ENCODE results near the gene XAF1.

GRCh38 chr17:6768447-6768846 lies 12.6 kb downstream of the XAF1 start:
- TF ChIP-seq EZH2phosphoT487 (IDR thresholded peaks at IDR 0.05; ENCODE audit: low read length), result no peak
- TF ChIP-seq EZH2 (optimal IDR thresholded peaks at IDR 0.05; ENCODE audit: low read depth, low read length), result no peak
- TF ChIP-seq CTCF (IDR thresholded peaks at IDR 0.05; ENCODE audit: low read length), result no peak

All from MM.1S (cell line).